Fibroblast of lung (primary cell): ENCODE measurements around the gene ATG10.

Source experiments
- CTCF ChIP-seq, 2 donors: IDR thresholded peaks in 1 of 2; conservative IDR thresholded peaks in 1 of 2; 1 replicate in 1 of 2; 2 replicates in 1 of 2; pipeline ENCODE4 v1.5.1; 2011 to 2012; ENCODE audit warnings: low read length in 2 of 2, control low read depth in 1 of 2, inconsistent platforms in 1 of 2, low read depth in 1 of 2, mild to moderate bottlenecking in 1 of 2
- EZH2 ChIP-seq: IDR thresholded peaks from 2 replicates; pipeline ENCODE4 v1.5.1; 2012; ENCODE audit warnings: low read length, control low read depth, mild to moderate bottlenecking; ENCODE audit errors: missing control alignments

- no peak for TF ChIP-seq CTCF (conservative IDR thresholded peaks at IDR 0.05 in 1 of 2, IDR thresholded peaks at IDR 0.05 in 1 of 2; ENCODE audit: low read depth in 1 of 2, low read length in 2 of 2)
- TF ChIP-seq EZH2 = no peak
Measured at GRCh38 chr5:82211855-82212572, 240.2 kb downstream of the ATG10 start.
